Myocyte (in vitro differentiated cells): ENCODE results near the gene DEGS1. TPM values are rescaled to one million over a fixed set of nuclear protein-coding genes. Genes with fewer than 3 reads are reported as not detected.
A peak's percentile ranks its signal among the peaks of the same experiment; 100 is the strongest.

ENCODE experiments used
- DNase-seq: peaks from one replicate; pipeline ENCODE4 v3.0.0-alpha.2; 2012; ENCODE audit warnings: low read depth
- total RNA-seq: library from RNA; depleted of rRNA; stranded (reverse); fragments of >200 nt; gene quantifications from 2 replicates; pipeline ENCODE4 v1.2.3, GENCODE V29; 2014

Gene DEGS1
- total RNA-seq, 1 donor from 2014 or later: 92.9 TPM

DNA sequence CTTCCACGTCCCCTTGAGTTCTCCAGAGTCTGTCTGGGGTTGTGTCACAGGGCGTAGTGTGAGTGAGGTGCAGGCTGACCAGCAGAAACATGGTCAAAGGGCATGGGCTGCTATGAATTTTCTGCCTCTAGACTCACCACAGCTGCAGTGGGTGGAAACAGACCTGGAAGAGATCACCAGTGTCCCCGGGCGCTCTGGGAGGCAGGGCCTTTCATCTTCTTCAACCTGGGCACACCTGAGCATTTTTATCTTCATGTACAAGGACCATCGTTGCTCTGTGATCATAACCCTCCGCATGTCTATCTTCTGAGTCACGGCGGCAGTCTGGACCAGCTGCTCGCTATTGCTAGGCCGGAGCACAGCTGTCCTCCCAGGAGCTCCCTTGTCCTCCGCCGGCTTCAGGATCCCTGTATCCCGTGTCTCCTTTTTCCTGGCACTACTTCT, 29.6 kb downstream of the DEGS1 start:
- peak; percentile 75 for DNase-seq

DNA sequence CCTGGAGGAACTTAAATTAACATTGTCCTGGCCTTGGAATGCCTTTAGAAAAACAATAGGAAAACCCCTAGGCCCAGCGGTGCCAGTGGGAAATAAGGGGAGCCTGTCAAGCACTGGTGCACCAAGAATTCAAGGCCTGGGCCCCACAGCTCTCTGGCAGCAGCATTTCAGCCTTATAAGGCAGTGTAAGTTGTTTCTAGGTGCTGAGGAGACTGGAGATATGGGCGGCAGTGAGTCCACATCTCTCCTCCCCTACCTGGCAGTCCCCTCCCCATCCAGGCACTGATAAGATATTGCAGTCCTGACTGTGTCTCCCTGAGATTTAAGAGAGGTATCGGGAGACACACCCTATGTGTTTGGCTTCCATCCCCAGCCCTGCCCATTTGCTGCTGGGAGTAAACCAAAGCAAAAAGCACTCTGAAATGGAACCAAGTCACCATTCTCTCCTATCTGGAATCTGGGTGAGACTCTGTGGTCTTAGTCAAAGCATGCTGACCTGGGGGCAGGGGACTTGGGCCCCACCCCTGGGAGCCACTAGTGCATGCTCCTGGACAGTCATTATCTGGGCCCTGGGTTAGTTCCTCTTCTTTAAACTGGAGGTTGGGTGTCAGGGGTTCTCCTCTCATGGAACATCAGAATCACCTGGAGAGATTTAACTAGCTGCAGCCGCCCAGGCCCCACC, 30.5 kb downstream of the DEGS1 start:
- DNase-seq: no peak

DNA sequence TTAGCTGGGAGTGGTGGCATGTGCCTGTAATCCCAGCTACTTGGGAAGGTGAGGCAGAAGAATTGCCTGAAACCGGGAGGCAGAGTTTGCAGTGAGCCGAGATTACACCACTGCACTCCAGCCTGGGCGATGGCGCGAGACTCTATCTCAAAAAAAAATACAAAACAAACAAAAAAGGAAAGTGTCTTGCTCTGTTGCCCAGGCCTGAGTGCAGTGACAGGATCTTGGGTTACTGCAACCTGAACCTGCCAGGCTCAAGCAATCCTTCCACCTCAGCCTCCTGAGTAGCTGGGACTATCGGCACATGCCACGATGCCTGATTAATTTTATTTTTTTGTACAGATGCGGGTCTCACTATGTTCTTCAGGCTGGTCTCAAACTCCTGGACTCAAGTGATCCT, 33.3 kb downstream of the DEGS1 start:
- no peak for DNase-seq

DNA sequence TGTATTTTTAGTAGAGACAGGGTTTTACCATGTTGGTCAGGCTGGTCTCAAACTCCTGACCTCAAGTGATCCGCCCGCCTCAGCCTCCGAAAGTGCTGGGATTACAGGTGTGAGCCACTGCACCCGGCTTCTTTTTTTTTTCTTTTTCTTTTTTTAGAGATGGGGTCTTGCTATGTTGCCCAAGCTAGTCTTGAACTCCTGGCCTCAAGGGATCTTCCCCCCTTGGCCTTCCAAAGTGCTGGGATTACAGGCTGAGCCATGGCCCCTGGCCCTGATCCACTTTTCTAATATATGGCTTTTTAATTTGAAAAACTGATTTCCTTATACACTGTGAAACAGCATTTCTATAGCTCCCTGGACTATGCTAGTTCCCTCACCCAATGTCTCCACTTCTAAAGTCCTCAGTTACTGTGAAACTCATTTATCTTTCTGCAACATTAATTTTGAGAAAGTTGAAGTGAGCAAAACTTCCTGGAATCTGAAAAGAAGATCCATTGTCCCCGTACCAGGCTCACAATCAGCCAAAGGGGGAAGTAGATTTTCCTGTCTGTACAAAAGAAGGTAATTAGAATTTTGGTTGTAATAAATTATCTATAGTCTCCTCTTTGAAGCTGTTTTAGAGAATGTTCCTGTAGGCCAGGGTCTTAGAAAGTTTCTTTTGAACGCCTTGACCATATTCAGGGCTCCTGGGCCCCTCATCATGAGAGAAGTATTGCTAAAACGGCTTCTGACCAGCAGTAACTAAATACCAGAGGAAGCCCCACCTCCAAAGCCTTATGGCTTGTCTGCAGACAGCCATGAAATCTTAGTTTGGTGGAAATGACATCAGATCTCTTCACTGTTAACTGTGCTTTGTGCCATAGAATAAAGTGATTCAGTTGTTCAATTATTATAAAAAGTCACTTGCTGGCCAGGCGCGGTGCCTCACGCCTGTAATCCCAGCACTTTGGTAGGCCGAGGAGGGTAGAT, 34.9 kb downstream of the DEGS1 start:
- DNase-seq: no peak

DNA sequence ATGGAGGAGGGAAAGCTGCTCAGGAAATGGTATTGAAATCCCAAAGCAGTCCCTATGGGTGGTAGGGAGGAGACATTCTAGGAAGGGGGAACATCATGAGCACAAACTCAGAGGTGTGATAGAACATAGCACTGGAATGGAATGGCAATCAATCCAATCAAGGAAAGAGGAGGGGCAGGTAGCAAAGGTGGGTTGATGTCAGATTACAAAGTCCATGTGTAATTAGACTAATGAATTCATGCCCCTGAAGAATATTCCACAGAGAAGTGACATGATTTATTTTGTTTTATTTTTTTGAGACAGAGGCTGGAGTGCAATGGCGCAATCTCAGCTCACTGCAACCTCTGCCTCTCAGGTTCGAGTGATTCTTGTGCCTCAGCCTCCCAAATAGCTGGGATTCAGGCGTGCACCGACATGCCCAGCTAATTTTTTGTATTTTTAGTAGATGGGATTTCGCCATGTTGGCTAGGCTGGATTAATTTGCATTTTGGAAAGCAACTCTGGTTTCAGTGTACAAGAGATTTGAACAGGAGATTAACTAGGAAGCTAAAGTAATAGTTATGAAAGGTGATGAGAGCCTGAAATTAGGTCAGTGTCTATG, 36.1 kb downstream of the DEGS1 start:
- no peak for DNase-seq

DNA sequence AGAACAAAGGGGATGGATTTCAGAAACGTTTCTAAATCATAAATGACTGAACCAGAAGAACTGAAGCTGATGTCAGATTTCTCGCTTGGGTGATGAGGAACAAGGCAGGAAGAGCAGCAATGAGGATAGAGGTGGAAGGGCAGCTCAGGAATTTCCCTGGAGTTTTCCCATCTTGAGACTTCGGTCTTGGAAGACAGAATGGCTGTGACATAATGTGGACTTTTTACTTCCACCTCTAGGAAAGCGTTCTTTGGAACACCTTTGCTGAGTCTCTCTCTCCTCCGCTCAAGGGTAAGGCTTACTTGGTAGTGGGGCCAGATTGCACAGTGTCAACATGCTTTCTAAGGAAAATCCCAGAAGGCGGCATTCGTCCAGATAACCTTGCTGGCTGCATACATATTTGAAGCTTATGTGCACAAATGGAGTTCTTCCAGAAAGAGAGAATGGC, 36.6 kb downstream of the DEGS1 start:
- no peak for DNase-seq

DNA sequence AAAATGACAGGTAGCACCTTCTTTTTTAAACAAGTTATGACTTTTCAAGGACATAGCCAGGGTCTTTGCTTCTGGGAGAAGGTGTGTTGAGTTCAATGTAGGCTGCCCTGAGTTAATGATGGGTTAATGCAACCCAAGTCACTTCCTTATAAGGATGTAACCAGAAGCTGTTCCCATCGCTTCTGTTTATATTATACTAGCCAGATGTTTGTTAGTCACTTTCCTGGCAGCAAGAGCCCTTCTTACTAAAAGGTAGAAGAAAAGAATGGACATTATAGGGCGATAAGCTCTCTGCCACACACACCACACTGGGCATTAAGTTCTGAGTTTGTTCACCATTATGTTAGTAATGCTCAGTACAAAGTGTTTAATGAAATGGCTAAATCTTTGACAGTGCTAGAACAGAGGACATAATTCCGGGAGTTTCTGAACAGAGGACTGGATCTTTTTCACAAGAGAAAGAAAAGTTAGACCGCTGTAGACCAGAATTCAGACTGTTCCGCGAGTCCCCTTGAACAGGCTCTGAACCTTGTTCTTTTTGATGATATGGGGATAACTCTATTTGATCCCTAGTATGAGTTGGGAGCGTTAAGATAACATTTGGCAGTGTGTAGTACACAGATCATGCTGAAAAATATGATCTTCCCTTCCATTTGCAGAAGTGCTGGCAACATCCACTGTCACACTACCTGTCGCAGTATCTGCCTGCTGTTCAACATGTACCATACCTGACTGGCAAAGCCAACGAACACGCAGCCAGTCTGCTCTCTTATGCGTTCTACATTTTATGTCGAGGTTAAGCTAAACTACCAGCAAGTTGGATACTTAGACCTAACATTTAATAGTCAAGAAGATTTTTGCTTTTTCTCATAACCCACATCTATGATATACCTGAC, 41.0 kb downstream of the DEGS1 start:
- DNase-seq: peak; percentile 41

DNA sequence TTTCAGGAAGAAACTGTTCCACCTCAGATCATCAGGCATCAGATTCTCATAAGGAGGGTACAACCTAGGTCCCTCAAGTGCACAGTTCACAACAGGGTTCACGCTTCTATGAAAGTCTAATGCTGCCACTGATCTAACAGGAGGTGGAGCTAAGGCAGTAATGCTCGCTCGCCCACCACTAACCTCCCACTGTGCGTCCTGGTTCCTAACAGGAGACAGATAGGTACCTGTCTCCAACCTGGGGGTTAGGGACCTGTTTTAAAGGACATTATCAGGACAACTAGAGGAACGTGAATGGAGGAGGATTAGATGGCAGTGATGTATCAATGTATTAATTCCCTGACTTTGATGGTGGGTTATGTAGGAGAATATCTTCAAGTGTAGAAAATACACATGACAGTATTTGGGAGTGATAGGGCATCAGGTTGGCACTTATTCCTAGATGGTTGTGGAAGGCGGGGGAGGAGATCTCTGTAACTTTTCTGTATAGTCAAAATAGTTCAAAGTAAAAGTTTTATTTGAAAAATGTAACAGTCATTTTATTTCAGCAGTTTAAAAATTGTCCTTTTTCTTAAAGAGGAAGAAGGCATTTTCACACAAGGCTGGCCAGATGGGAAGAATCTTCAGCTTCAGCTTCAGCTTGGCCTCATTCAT, 43.9 kb downstream of the DEGS1 start:
- no peak for DNase-seq

DNA sequence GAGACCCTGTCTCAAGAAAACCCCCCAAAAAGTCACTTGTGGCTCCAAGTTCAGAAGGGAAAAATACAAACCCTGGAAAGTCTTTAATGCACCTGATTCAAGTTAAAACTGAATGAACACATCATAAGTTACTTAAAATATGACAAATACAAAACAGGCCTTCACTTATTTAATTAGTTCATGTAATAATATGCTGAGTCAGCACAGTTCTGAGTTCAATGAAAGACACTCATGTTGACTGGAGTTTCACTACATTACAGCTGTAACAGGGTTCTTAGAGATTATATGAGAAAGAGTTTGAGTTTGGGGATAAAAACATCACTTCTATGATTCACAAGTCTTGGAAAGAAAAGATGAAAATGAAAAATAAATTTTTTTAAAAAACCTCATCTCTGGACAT, 51.0 kb downstream of the DEGS1 start:
- no peak for DNase-seq

DNA sequence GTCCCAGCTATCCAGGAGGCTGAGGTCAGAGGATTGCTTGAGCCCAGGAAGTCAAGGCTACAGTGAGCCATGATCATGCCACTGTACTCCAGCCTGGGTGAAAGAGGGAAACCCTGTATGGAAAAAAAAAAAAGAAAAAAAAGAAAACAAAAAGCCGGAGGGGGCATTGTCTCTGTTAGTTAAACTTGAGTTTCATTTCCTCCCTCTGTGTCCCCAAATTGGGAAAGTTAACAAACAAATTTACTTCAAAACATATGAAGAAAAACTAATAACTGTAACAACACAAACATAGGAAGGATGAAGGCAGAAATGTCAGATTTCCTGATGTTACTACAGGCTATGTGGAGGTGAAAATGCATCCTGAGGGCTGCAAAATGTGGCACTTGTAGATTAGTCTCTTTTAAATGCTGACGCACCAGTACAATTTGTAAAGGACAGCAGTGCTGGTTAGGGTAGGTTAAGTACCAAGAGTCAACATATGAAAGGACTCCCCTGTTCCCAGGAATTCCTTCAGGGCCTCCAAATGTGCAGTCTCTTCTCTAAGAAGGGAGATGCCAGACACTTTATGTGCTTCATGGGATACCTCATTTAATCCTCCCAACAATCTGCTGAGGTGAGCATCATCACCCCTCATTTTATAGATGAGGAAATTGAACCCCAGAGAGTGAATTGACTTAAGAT, 52.9 kb downstream of the DEGS1 start:
- DNase-seq: no peak

DNA sequence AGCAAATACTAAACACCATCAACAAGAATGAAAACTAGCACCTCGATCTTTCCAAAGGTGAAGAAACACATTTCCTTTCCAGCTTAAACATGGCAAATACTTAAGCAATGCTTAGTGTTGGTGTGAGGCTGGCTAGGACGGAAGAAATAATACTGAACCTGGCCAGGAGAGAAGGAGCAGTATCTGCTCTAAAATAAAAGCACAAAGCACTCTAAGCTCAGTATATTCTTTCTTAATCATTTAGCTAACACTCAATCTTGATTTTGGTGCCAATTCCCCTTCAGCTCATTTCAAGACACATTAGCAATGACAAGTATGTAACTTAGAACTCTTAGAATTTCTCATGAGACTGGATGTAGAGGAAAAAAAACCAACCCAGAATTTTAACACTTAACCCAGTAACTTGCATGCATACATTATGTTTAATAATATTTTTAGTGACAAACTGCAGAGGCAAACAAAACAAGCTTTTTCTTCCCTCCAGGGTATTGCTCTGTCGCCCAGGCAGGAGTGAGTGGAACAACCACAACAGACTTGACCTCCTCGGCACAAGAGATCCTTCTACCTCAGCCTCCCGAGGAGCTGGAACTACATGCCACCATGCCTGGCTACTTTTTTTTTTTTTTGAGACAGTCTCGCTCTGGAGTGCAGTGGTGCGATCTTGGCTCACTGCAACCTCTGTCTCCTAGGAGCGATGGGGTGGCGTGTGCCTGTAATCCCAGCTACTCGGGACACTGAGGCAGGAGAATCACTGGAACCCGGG, 54.3 kb downstream of the DEGS1 start:
- no peak for DNase-seq

DNA sequence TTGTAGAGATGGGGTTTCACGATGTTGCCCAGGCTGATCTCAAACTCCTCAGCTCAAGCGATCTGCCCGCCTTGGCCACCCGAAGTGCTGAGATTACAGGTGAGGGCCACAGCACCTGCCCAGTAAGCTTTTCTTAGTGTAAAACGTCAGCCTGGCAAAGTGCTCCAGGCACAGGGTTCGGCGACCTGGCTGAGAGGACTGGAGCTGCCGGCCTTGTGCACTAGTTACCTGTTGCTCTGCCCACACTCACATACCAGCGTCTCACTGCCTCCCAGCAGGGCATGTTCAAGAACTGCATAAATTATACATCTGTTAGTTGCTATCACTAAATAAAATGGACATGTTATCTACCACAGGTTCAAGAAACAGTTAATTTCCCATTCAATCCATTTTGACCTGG, 55.2 kb downstream of the DEGS1 start:
- DNase-seq: no peak

DNA sequence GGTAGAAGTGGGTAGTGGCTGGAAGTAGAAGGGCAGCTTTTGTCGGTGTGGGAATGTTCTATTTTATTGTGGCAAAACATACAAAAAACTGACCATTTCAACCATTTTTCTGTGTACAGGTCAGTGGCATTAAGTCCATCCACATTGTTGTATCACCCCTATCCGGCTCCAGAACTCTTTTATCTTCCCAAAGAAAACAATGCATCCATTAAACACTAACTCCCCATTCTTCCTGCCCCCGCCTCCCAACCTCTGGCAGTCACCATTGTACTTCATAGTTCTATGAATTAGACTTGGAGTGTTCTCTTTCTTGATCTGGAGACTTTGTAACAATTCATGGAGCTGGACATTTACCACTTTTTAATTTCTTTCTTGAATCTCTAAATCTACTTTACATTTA, 55.7 kb downstream of the DEGS1 start:
- no peak for DNase-seq

Other genes starting within 250 kb of the DEGS1 start
- gene FBXO28, start 69.1 kb upstream of the DEGS1 start, total RNA-seq: 27.3 and 28.1 TPM in 2 replicates
- 14.9 and 20.1 TPM in 2 replicates for gene NVL, start 146.9 kb downstream of the DEGS1 start, total RNA-seq
- 26.2 and 45.6 TPM in 2 replicates for gene CNIH4, start 173.6 kb downstream of the DEGS1 start, total RNA-seq